HCEC 1CT (cell line): ENCODE results near the gene TASP1.
"Not testable (repeated sequence)": the region's sequence is repeated elsewhere in the genome, so short reads cannot be mapped to it uniquely, and the experiment has no call there.

Experiments
- DNase-seq: peaks from one replicate; pipeline ENCODE4 v3.0.0-alpha.2; 2017

The TASP1 gene

GRCh38 chr20:13648291-13649228 lies 9.8 kb upstream of the TASP1 start:
- no peak for DNase-seq

- DNase-seq: peak; percentile 78
Measured at GRCh38 chr20:13644010-13644409, 5.3 kb upstream of the TASP1 start.

- no peak for DNase-seq
Measured at GRCh38 chr20:13639150-13639497, 392 bp upstream of the TASP1 start.

- no peak for DNase-seq
Measured at GRCh38 chr20:13638162-13638495, 603 bp downstream of the TASP1 start.

- DNase-seq: no peak
Measured at GRCh38 chr20:13632431-13632830, 6.3 kb downstream of the TASP1 start.

GRCh38 chr20:13627525-13627924 lies 11.2 kb downstream of the TASP1 start:
- peak; percentile 65 for DNase-seq

- DNase-seq: no peak
Measured at GRCh38 chr20:13626724-13627123, 12.0 kb downstream of the TASP1 start.

- DNase-seq: no peak
Measured at GRCh38 chr20:13625304-13625979, 13.3 kb downstream of the TASP1 start.

- DNase-seq: not testable (repeated sequence)
Measured at GRCh38 chr20:13619415-13619814, 19.3 kb downstream of the TASP1 start.

GRCh38 chr20:13618456-13618855 lies 20.3 kb downstream of the TASP1 start:
- DNase-seq: not testable (repeated sequence)

- DNase-seq: not testable (repeated sequence)
Measured at GRCh38 chr20:13617585-13617984, 21.1 kb downstream of the TASP1 start.

- not testable (repeated sequence) for DNase-seq
Measured at GRCh38 chr20:13616713-13617112, 22.0 kb downstream of the TASP1 start.

GRCh38 chr20:13613917-13614316 lies 24.8 kb downstream of the TASP1 start:
- no peak for DNase-seq

GRCh38 chr20:13611611-13612125 lies 27.1 kb downstream of the TASP1 start:
- DNase-seq: no peak

GRCh38 chr20:13610184-13610583 lies 28.5 kb downstream of the TASP1 start:
- no peak for DNase-seq

- no peak for DNase-seq
Measured at GRCh38 chr20:13608066-13608465, 30.7 kb downstream of the TASP1 start.

GRCh38 chr20:13593423-13593822 lies 45.3 kb downstream of the TASP1 start:
- not testable (repeated sequence) for DNase-seq

- no peak for DNase-seq
Measured at GRCh38 chr20:13588049-13588448, 50.7 kb downstream of the TASP1 start.

- no peak for DNase-seq
Measured at GRCh38 chr20:13587370-13587769, 51.4 kb downstream of the TASP1 start.

GRCh38 chr20:13586133-13586532 lies 52.6 kb downstream of the TASP1 start:
- DNase-seq: no peak

- DNase-seq: no peak
Measured at GRCh38 chr20:13581451-13581850, 57.3 kb downstream of the TASP1 start.

GRCh38 chr20:13580707-13581106 lies 58.0 kb downstream of the TASP1 start:
- no peak for DNase-seq

GRCh38 chr20:13574071-13574470 lies 64.7 kb downstream of the TASP1 start:
- no peak for DNase-seq

GRCh38 chr20:13571662-13572061 lies 67.1 kb downstream of the TASP1 start:
- no peak for DNase-seq
